ENCODE results near the gene RAB20.

RAB20 gene

DNA sequence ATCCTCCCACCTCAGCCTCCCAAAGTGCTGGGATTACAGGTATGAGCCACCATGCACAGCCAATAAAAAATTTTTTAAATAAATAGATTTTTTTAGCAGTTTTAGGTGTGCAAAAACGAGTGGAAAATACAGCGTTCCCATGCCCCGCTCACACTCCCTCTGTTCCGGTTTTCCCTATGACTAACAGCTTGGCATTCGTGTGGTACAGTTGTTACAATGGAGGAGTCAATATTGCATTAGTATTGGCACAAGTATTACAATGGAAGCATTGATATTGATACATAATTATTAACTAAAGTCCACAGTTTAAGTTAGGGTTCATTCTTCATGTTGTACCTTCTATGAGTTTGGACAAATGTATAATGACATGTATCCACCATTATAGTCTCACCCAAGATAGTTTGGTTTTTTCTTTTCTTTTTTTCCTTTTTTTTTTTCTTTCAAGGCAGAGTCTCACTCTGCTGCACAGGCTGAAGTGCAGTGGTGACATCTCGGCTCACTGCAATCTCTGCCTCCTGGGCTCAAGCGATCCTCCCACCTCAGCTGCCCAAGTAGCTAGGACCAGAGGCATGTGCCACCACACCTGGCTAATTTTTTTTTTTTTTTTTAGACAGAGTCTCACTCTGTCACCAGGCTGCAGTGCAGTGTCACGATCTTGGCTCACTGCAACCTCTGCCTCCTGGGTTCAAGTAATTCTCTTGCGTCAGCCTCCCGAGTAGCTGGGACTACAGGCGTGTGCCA lies 15.4 kb upstream of the RAB20 start:
- ChIA-PET POLR2A (no interaction called here), CTCF (interaction anchor here (0.7 kb wide), 1 partner anchor 208 kb away, joined by 4 read pairs; no protein-coding TSS in a partner anchor)
- DNase-seq (ENCODE audit: extremely low spot score): no peak
- TF ChIP-seq NFRKB (IDR thresholded peaks at IDR 0.05) (no peak), ZNF384 (IDR thresholded peaks at IDR 0.05) (no peak), TARDBP (IDR thresholded peaks at IDR 0.05) (no peak), L3MBTL2 (conservative IDR thresholded peaks at IDR 0.05) (no peak), BHLHE40 (IDR thresholded peaks at IDR 0.05; ENCODE audit: borderline replicate concordance) (no peak)

DNA sequence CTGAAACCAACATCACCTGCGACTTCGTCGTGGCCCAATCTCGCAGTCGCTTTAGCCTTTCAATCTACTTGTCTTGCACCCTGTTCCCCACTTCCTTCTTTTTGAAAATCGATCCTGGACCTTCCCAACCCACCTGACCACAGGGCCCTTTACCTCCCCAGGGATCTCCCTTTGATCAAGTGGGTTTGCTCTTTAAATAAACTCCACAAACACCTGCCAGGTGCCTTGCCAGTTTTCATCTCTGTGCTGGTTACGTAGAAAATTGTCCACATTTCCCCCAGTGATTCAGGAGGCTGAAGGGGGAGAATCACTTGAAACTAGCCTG lies 14.5 kb upstream of the RAB20 start:
- TF ChIP-seq L3MBTL2 (conservative IDR thresholded peaks at IDR 0.05) (no peak), ELF4 (IDR thresholded peaks at IDR 0.05) (no peak), CTBP1 (IDR thresholded peaks at IDR 0.05; ENCODE audit: borderline replicate concordance) (no peak), NFRKB (IDR thresholded peaks at IDR 0.05) (no peak), ZNF384 (IDR thresholded peaks at IDR 0.05) (no peak), FOXK2 (IDR thresholded peaks at IDR 0.05) (no peak), FOXM1 (IDR thresholded peaks at IDR 0.05; ENCODE audit: borderline replicate concordance) (no peak), HDGF (IDR thresholded peaks at IDR 0.05; ENCODE audit: borderline replicate concordance) (no peak), LEF1 (IDR thresholded peaks at IDR 0.05; ENCODE audit: borderline replicate concordance) (no peak), FOXA1 (IDR thresholded peaks at IDR 0.05) (no peak), SUZ12 (IDR thresholded peaks at IDR 0.05) (no peak), ARNT (IDR thresholded peaks at IDR 0.05) (no peak), SP1 (IDR thresholded peaks at IDR 0.05) (no peak), TARDBP (IDR thresholded peaks at IDR 0.05) (no peak), BHLHE40 (IDR thresholded peaks at IDR 0.05; ENCODE audit: borderline replicate concordance) (no peak)
- TF ChIP-seq, protein P1, sequence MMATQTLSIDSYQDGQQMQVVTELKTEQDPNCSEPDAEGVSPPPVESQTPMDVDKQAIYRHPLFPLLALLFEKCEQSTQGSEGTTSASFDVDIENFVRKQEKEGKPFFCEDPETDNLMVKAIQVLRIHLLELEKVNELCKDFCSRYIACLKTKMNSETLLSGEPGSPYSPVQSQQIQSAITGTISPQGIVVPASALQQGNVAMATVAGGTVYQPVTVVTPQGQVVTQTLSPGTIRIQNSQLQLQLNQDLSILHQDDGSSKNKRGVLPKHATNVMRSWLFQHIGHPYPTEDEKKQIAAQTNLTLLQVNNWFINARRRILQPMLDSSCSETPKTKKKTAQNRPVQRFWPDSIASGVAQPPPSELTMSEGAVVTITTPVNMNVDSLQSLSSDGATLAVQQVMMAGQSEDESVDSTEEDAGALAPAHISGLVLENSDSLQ (IDR thresholded peaks at IDR 0.05): no peak
- CTCF ChIA-PET: interaction anchor here (0.5 kb wide), 1 partner anchor 16 kb away, joined by 4 read pairs; no protein-coding TSS in a partner anchor
- DNase-seq (ENCODE audit: extremely low spot score): no peak
- POLR2A ChIA-PET: interaction anchor here (0.7 kb wide), 1 partner anchor 14 kb away, joined by 3 read pairs; the partner anchor contains the start of gene RAB20

DNA sequence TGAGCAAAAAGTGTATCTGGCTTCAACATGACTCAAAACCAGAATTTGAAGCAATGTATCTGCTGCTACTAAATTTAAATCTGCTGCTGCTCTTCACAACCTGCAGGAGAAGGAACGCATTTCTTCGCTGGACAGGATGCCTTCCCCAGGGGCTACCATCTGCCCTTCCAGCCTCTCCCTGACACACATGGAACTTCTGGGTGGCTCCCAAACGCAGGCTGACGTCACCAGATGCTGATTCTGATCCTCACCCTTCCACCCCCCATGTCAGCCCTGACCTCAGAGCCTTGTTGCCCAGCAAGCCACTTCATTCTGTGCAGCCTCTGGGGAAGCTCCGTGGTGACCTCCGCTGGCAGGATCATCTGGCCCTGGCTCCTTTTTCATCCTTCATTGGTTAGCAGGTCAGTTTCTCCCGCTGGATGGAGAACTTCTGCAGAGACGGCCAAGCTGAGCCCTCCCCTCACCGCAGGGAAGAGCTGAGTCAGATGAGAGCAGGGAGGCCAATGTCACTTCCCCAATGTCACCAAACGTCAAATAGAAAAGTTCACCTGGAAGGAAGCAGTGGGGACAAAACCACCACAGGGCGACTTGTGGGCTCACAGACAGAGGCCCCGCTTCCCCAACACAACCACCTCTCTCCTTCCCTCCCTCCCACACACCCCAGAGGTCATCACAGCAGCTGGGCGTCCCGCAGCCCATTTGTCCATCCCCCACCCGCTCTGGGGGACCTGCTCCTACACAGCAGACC lies 14.0 kb upstream of the RAB20 start:
- no peak for TF ChIP-seq TARDBP (IDR thresholded peaks at IDR 0.05)
- TF ChIP-seq, protein P1 (IDR thresholded peaks at IDR 0.05): no peak
- no peak for TF ChIP-seq LEF1 (IDR thresholded peaks at IDR 0.05; ENCODE audit: borderline replicate concordance)
- TF ChIP-seq SP1 (IDR thresholded peaks at IDR 0.05): no peak
- TF ChIP-seq HDGF (IDR thresholded peaks at IDR 0.05; ENCODE audit: borderline replicate concordance): no peak
- no peak for TF ChIP-seq CTBP1 (IDR thresholded peaks at IDR 0.05; ENCODE audit: borderline replicate concordance)
- no peak for TF ChIP-seq BHLHE40 (IDR thresholded peaks at IDR 0.05; ENCODE audit: borderline replicate concordance)
- TF ChIP-seq ARNT (IDR thresholded peaks at IDR 0.05): no peak
- TF ChIP-seq L3MBTL2 (conservative IDR thresholded peaks at IDR 0.05): no peak
- no peak for TF ChIP-seq FOXM1 (IDR thresholded peaks at IDR 0.05; ENCODE audit: borderline replicate concordance)
- ChIA-PET CTCF (interaction anchor here (0.5 kb wide), 1 partner anchor 17 kb away, joined by 4 read pairs; no protein-coding TSS in a partner anchor), POLR2A (interaction anchor here (0.7 kb wide), 1 partner anchor 14 kb away, joined by 3 read pairs; the partner anchor contains the start of gene RAB20)
- DNase-seq (ENCODE audit: extremely low spot score): no peak

DNA sequence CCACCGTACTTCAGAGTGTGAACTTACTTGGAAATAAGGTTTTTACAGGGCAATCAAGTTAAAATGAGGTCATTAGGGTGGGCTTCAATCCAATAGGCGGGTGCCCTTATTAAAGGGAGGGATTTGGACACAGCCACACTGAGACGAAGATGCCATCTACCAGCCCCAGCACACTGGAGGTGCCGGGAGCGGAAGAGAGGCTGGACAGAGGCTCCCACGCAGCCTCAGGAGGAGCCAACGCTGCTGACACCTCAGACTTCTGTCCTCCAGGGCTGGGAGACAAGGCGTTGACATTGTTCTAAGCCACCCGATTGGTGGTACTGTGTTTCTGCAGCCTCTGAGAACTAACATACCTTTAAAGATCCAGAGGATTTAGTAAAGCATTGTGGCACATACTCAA lies 12.6 kb upstream of the RAB20 start:
- TF ChIP-seq CTBP1 (IDR thresholded peaks at IDR 0.05; ENCODE audit: borderline replicate concordance) (no peak), HDGF (IDR thresholded peaks at IDR 0.05; ENCODE audit: borderline replicate concordance) (no peak), FOXM1 (IDR thresholded peaks at IDR 0.05; ENCODE audit: borderline replicate concordance) (no peak), ARNT (IDR thresholded peaks at IDR 0.05) (no peak), FOXA1 (IDR thresholded peaks at IDR 0.05) (no peak), SUZ12 (IDR thresholded peaks at IDR 0.05) (no peak), TARDBP (IDR thresholded peaks at IDR 0.05) (no peak), FOXK2 (IDR thresholded peaks at IDR 0.05) (no peak), BHLHE40 (IDR thresholded peaks at IDR 0.05; ENCODE audit: borderline replicate concordance) (no peak), SP1 (IDR thresholded peaks at IDR 0.05) (no peak), L3MBTL2 (conservative IDR thresholded peaks at IDR 0.05) (no peak), ZNF384 (IDR thresholded peaks at IDR 0.05) (no peak), LEF1 (IDR thresholded peaks at IDR 0.05; ENCODE audit: borderline replicate concordance) (no peak), ELF4 (IDR thresholded peaks at IDR 0.05) (no peak), NFRKB (IDR thresholded peaks at IDR 0.05) (no peak)
- TF ChIP-seq, protein P1 (IDR thresholded peaks at IDR 0.05): no peak
- ChIA-PET POLR2A (no interaction called here), CTCF (no interaction called here)
- no peak for DNase-seq (ENCODE audit: extremely low spot score)

DNA sequence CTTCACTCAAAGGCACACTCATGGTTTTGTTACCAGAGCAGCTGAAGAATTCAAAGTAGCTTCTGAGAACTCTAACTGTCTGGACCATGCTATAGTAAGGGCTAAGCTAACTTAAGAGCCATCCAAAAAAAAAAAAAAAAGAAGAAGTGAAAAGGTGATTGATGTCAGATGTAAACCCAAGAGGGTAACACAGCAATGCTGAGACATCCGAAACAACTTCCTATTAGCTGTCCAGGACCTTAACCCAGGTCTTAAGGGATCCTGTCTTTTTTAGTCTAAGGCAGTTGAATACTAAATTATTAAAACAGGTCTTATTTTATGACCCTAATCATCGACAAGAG lies 11.2 kb upstream of the RAB20 start:
- TF ChIP-seq ARNT (IDR thresholded peaks at IDR 0.05) (no peak), FOXK2 (IDR thresholded peaks at IDR 0.05) (no peak)
- no peak for DNase-seq (ENCODE audit: extremely low spot score)
- CTCF ChIA-PET: no interaction called here
- POLR2A ChIA-PET: no interaction called here
